ENCODE measurements around the gene TEX55.

Gene TEX55

DNA sequence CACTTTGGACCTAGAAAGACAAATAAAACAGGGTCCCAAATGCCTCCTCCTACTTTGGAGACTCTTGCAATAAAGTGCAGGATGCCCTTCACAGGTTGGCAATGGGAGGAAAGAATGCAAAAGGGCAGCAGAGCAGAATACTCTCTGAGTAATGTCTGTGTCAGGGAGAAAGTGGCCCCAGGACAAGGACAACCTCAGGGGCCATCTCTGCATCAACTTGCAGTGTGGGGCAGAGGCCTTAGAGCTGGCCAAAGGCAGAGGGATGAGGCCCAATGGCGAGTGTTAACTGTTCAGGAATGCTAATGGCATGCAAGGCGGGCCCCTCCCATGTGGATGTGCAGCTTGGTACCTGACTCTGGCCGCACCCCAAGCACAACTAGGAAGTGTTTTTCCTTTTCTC is 35.8 kb downstream of the TEX55 start:
- 80 to 92% methylated on average over 3 of the region's 3 CpGs for WGBS, 2 experiments
- no peak overlapping the region for H3K4me3 ChIP-seq (ENCODE audit: insufficient read depth, low read depth, low read length)
- no peak overlapping the region for H3K27ac ChIP-seq (ENCODE audit: insufficient read depth, low read depth, low read length, poor library complexity, severe bottlenecking)
- H3K9me3 ChIP-seq (ENCODE audit: control insufficient read depth, low read length): no peaks in the 10 kb centered on the region
- H3K4me1 ChIP-seq (ENCODE audit: control insufficient read depth, insufficient read depth, low read length): no peaks in the 10 kb centered on the region
- H3K27me3 ChIP-seq (ENCODE audit: control insufficient read depth, insufficient read depth, low read length, poor library complexity, severe bottlenecking): no peaks in the 10 kb centered on the region
- H3K36me3 ChIP-seq (ENCODE audit: control insufficient read depth, insufficient read depth, low read length): no peaks in the 10 kb centered on the region

DNA sequence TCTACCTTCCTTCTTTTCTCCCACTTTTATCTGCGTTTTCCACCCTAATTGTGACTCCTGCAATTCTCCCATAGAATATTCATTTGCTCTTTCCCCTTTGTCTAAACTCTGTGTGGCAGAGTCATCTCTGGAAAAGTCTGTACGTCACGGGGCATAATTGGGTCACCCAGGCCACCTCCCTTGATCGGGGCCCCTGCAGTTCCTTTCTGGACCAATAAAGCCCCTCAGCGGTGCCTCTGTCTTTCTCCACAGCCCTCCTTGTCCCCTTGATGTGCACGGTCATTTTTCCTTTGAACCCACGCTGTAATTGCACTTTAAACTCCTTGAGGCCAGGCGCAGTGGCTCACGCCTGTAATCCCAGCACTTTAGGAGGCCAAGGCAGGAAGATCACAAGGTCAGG is 38.1 kb downstream of the TEX55 start:
- H3K27ac ChIP-seq (ENCODE audit: insufficient read depth, low read depth, low read length, poor library complexity, severe bottlenecking): no peak overlapping the region
- WGBS, 2 experiments: 80 to 86% methylated on average over 9 of the region's 9 CpGs
- H3K4me1 ChIP-seq (ENCODE audit: control insufficient read depth, insufficient read depth, low read length): no peaks in the 10 kb centered on the region
- H3K27me3 ChIP-seq (ENCODE audit: control insufficient read depth, insufficient read depth, low read length, poor library complexity, severe bottlenecking): no peaks in the 10 kb centered on the region
- H3K4me3 ChIP-seq (ENCODE audit: insufficient read depth, low read depth, low read length): no peak overlapping the region
- H3K9me3 ChIP-seq (ENCODE audit: control insufficient read depth, low read length): no peaks in the 10 kb centered on the region
- no peaks in the 10 kb centered on the region for H3K36me3 ChIP-seq (ENCODE audit: control insufficient read depth, insufficient read depth, low read length)

DNA sequence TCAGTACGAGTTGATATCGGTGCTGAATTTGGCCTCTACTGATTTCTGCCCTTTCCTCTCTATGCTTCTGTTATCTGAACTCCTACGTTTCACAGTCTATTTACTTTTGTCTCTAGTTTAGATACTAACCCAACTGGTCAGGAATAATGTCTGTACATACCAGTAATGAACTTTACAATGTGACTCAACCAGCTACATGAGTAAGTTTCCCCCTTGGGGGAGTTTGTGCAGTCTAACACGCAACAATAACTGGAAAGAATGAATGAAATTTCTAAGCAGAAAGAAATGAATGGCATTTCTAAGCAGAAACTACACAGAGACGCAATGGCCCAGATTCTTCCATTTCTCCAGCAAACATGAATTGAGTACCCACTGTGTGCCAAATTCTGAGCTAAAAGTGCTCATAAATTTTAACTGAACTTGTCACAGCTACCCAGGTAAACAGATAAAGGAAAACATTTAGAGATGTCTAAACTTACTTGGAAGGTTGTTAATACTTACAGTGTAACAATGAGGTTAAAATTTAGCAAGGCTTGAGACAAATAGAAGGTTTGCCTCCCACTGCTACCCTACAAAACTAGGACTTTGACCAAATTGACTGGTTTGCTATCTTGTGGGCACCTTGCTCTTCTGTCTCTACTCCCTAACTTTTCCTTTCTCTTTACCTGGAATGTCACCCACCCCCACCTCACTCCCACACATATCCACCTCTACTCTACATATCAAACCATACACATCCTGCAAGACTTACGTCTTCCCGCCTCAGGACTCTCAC is 39.0 kb downstream of the TEX55 start:
- WGBS, 2 experiments: 92 to 96% methylated on average over 5 to 6 of the region's 7 CpGs

DNA sequence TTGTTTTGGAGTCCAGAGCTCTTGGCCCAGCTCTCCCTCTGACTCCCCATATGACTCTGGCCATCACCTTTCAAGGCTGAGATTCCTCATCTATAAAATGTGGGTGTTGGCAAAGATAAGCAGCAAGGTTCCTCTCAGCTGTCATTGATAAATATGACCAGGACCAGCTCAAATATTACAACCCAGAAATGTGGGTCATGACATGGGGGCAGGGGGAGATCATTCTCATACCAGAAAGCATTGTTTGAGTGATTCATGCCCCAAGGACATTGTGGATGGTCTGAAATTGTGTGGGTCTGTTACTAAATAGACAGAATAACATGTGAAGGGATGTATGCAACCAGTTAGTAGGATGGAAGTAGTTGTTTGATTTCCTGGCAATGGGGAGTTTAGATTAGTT is 41.3 kb downstream of the TEX55 start:
- Histone ChIP-seq H3K4me3 (ENCODE audit: insufficient read depth, low read depth, low read length) (no peak overlapping the region), H3K36me3 (ENCODE audit: control insufficient read depth, insufficient read depth, low read length) (no peaks in the 10 kb centered on the region), H3K27me3 (ENCODE audit: control insufficient read depth, insufficient read depth, low read length, poor library complexity, severe bottlenecking) (no peaks in the 10 kb centered on the region), H3K9me3 (ENCODE audit: control insufficient read depth, low read length) (no peaks in the 10 kb centered on the region), H3K4me1 (ENCODE audit: control insufficient read depth, insufficient read depth, low read length) (no peaks in the 10 kb centered on the region), H3K27ac (ENCODE audit: insufficient read depth, low read depth, low read length, poor library complexity, severe bottlenecking) (no peak overlapping the region)

More for the DNA sequence above, 39.0 kb downstream of the TEX55 start:
- Histone ChIP-seq H3K4me3 (ENCODE audit: insufficient read depth, low read depth, low read length) (no peak overlapping the region), H3K4me1 (ENCODE audit: control insufficient read depth, insufficient read depth, low read length) (no peaks in the 10 kb centered on the region), H3K36me3 (ENCODE audit: control insufficient read depth, insufficient read depth, low read length) (no peaks in the 10 kb centered on the region), H3K27me3 (ENCODE audit: control insufficient read depth, insufficient read depth, low read length, poor library complexity, severe bottlenecking) (no peaks in the 10 kb centered on the region), H3K9me3 (ENCODE audit: control insufficient read depth, low read length) (no peaks in the 10 kb centered on the region), H3K27ac (ENCODE audit: insufficient read depth, low read depth, low read length, poor library complexity, severe bottlenecking) (no peak overlapping the region)

DNA sequence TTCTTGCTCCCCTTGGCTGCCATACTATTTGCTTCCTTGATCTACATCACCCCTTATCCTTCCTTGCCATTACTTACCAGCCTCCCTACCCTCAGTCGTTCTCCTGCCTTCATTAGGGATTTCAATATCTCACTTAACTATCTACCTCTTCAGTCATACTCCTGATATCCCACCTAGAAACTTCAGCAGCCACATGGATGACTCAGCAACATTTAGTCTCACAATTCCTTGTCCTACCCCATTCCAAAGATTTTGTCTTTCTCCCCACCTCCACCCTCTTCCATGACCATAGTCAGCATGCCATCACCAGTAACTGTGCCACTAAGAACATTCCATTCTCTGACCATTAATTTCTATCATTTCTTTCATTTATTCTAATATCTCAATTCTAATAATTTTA is 45.8 kb downstream of the TEX55 start:
- Histone ChIP-seq H3K27me3 (ENCODE audit: control insufficient read depth, insufficient read depth, low read length, poor library complexity, severe bottlenecking) (no peaks in the 10 kb centered on the region), H3K4me3 (ENCODE audit: insufficient read depth, low read depth, low read length) (no peak overlapping the region), H3K36me3 (ENCODE audit: control insufficient read depth, insufficient read depth, low read length) (no peaks in the 10 kb centered on the region), H3K4me1 (ENCODE audit: control insufficient read depth, insufficient read depth, low read length) (no peaks in the 10 kb centered on the region), H3K9me3 (ENCODE audit: control insufficient read depth, low read length) (no peaks in the 10 kb centered on the region), H3K27ac (ENCODE audit: insufficient read depth, low read depth, low read length, poor library complexity, severe bottlenecking) (no peak overlapping the region)
- WGBS, 2 experiments: 86% methylated on average over 1 of the region's 1 CpG

DNA sequence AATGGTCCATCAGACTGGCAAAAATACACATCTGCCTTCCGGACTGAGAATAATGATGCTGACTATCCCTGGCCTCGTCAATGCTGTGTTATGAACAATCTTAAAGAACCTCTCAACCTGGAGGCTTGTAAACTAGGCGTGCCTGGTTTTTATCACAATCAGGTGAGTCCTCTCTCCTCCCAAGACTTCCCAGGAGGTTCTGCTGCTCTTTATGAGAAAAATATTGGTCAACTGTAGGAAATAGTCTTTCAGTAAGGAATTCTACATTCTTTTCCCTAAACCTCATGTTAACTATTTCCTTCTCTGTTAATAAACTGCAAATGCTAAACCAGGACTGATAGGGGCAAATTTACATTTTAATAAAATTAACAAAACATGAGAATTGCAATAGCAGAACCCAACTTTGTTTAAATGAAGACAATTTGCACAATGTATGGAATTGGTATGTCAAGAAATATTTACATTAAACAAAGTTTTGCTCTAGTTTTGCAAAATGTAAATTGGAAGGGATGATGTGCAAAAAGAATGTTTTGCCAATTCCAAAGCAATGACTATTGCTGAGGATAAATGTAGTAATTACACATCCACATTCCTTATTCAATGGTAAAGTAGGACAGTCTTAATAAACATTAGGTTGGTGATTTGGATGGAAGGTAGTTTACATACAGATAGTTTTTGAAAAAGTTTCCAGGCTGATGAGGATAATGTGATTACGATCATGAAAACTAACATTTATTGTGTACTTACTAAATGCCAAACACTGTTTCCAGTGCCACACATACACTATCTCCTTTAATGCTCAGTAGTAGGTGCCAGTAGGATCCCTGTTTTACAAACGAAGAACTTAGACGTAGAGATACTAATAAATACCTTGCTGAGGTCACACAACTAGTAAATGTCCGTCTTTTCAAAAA is 48.5 kb downstream of the TEX55 start:
- Histone ChIP-seq H3K36me3 (ENCODE audit: control insufficient read depth, insufficient read depth, low read length) (no peaks in the 10 kb centered on the region), H3K4me3 (ENCODE audit: insufficient read depth, low read depth, low read length) (no peak overlapping the region), H3K9me3 (ENCODE audit: control insufficient read depth, low read length) (no peaks in the 10 kb centered on the region), H3K27ac (ENCODE audit: insufficient read depth, low read depth, low read length, poor library complexity, severe bottlenecking) (no peak overlapping the region), H3K27me3 (ENCODE audit: control insufficient read depth, insufficient read depth, low read length, poor library complexity, severe bottlenecking) (no peaks in the 10 kb centered on the region), H3K4me1 (ENCODE audit: control insufficient read depth, insufficient read depth, low read length) (no peaks in the 10 kb centered on the region)
- 92 to 94% methylated on average over 7 of the region's 7 CpGs for WGBS, 2 experiments

DNA sequence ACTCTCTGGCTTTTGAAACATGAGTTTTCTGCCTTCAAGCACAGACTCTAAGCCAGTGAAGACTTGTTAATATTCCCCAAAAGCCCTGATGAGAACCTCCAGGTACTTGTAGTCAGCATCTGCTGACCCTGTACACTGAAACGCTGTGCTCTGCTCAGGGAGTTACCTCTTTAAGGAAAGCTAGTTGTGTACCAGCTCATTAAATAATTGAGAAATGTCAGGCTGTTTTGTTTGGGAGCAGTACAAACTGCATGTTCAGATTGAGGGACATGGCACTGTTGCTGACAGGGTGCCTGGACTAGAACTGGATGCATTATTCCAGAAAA is 49.1 kb downstream of the TEX55 start:
- no peak overlapping the region for H3K4me3 ChIP-seq (ENCODE audit: insufficient read depth, low read depth, low read length)
- no peak overlapping the region for H3K27ac ChIP-seq (ENCODE audit: insufficient read depth, low read depth, low read length, poor library complexity, severe bottlenecking)
- no peaks in the 10 kb centered on the region for H3K36me3 ChIP-seq (ENCODE audit: control insufficient read depth, insufficient read depth, low read length)
- 94 to 100% methylated on average over 1 of the region's 1 CpG for WGBS, 2 experiments
- H3K9me3 ChIP-seq (ENCODE audit: control insufficient read depth, low read length): no peaks in the 10 kb centered on the region
- no peaks in the 10 kb centered on the region for H3K27me3 ChIP-seq (ENCODE audit: control insufficient read depth, insufficient read depth, low read length, poor library complexity, severe bottlenecking)
- no peaks in the 10 kb centered on the region for H3K4me1 ChIP-seq (ENCODE audit: control insufficient read depth, insufficient read depth, low read length)

DNA sequence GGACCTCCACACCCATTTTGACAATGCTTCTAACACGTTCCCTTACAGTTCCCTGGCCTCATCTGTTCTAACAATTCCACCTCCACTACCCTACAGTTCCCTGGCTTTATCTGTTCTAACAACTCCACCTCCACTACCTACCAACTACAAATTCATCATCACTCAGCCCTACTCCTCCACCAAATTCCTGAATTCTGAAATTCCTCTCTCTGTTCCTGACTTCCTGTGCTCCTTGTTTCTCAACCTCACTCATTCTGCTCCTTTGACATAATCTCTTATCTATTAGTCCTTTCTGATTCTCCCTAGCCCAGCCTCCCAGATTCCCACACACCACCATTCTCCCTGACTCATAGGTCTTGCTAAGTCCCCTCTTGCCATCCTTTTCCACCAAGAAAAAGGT is 49.9 kb downstream of the TEX55 start:
- no peaks in the 10 kb centered on the region for H3K36me3 ChIP-seq (ENCODE audit: control insufficient read depth, insufficient read depth, low read length)
- no peak overlapping the region for H3K27ac ChIP-seq (ENCODE audit: insufficient read depth, low read depth, low read length, poor library complexity, severe bottlenecking)
- 84 to 86% methylated on average over 1 of the region's 1 CpG for WGBS, 2 experiments
- H3K27me3 ChIP-seq (ENCODE audit: control insufficient read depth, insufficient read depth, low read length, poor library complexity, severe bottlenecking): no peaks in the 10 kb centered on the region
- H3K4me3 ChIP-seq (ENCODE audit: insufficient read depth, low read depth, low read length): no peak overlapping the region
- H3K9me3 ChIP-seq (ENCODE audit: control insufficient read depth, low read length): no peaks in the 10 kb centered on the region
- H3K4me1 ChIP-seq (ENCODE audit: control insufficient read depth, insufficient read depth, low read length): no peaks in the 10 kb centered on the region
